HepG2 (cell line): ENCODE results near the gene TDRD9. TPM values are rescaled to one million over a fixed set of nuclear protein-coding genes. Genes with fewer than 3 reads are reported as not detected.

ENCODE experiments used
- ATF6 ChIP-seq: sonication (generic); formaldehyde crosslinking; conservative IDR thresholded peaks from 2 replicates; pipeline ENCODE4 v1.4.0; 2020; ENCODE audit warnings: missing genetic modification reagents
- CEBPG ChIP-seq: IDR thresholded peaks from 2 replicates; pipeline ENCODE4 v1.6.1; 2016
- DMAP1 ChIP-seq: IDR thresholded peaks from 2 replicates; pipeline ENCODE4 v1.6.1; 2016
- HOXA9 ChIP-seq: sonication (generic); formaldehyde crosslinking; IDR thresholded peaks from 2 replicates; pipeline ENCODE4 v1.8.1; 2022; ENCODE audit warnings: missing genetic modification reagents, mild to moderate bottlenecking, moderate library complexity, borderline replicate concordance
- KLF15 ChIP-seq: sonication (generic); formaldehyde crosslinking; IDR thresholded peaks from 2 replicates; pipeline ENCODE4 v1.8.1; 2023; ENCODE audit warnings: borderline replicate concordance, mild to moderate bottlenecking, inconsistent platforms, missing genetic modification reagents, mixed read lengths
- MTF1 ChIP-seq: sonication (generic); formaldehyde crosslinking; IDR thresholded peaks from 2 replicates; pipeline ENCODE4 v1.5.0; 2020; ENCODE audit warnings: missing genetic modification reagents
- NBN ChIP-seq: fragments of 450-650 bp; conservative IDR thresholded peaks from 2 replicates; pipeline ENCODE4 v1.6.1; 2017
- NR1H2 ChIP-seq: sonication (generic); formaldehyde crosslinking; IDR thresholded peaks from 2 replicates; pipeline ENCODE4 v1.8.1; 2022; ENCODE audit warnings: low read depth, missing genetic modification reagents, borderline replicate concordance
- PAX8 ChIP-seq: sonication (generic); formaldehyde crosslinking; IDR thresholded peaks from 2 replicates; pipeline ENCODE4 v1.8.0; 2022; ENCODE audit warnings: mild to moderate bottlenecking, missing genetic modification reagents, borderline replicate concordance
- PHF5A ChIP-seq: IDR thresholded peaks from one replicate; pipeline ENCODE4 v1.6.1; 2018; ENCODE audit warnings: low read depth, missing genetic modification reagents; ENCODE audit not compliant: unreplicated experiment
- SIX1 ChIP-seq: sonication (generic); formaldehyde crosslinking; IDR thresholded peaks from 2 replicates; pipeline ENCODE4 v1.4.0; 2020; ENCODE audit warnings: missing genetic modification reagents, borderline replicate concordance
- SMAD3 ChIP-seq: sonication (generic); formaldehyde crosslinking; IDR thresholded peaks from 2 replicates; pipeline ENCODE4 v1.4.0; 2020; ENCODE audit warnings: missing genetic modification reagents
- SMAD9 ChIP-seq: sonication (generic); formaldehyde crosslinking; IDR thresholded peaks from 2 replicates; pipeline ENCODE4 v1.5.1; 2020; ENCODE audit warnings: mild to moderate bottlenecking, missing genetic modification reagents
- SRSF1 ChIP-seq: fragments of 200-400 bp; formaldehyde crosslinking; optimal IDR thresholded peaks from 2 replicates; pipeline ENCODE3; 2017; ENCODE audit warnings: mild to moderate bottlenecking, low read depth, low read length, moderate library complexity
- TBL1XR1 ChIP-seq: fragments of 150-350 bp; IDR thresholded peaks from 2 replicates; pipeline ENCODE4 v1.6.1; 2014; ENCODE audit warnings: borderline replicate concordance, low read length; ENCODE audit not compliant: partially characterized antibody
- ZBTB3 ChIP-seq: sonication (generic); formaldehyde crosslinking; IDR thresholded peaks from 2 replicates; pipeline ENCODE4 v1.4.0; 2020; ENCODE audit warnings: low read depth, mild to moderate bottlenecking, moderate library complexity, missing genetic modification reagents, borderline replicate concordance
- ZMYM4 ChIP-seq: sonication (generic); formaldehyde crosslinking; IDR thresholded peaks from 2 replicates; pipeline ENCODE4 v1.8.1; 2023; ENCODE audit warnings: mild to moderate bottlenecking, missing genetic modification reagents
- ZNF18 ChIP-seq: sonication (generic); formaldehyde crosslinking; IDR thresholded peaks from 2 replicates; pipeline ENCODE4 v1.8.0; 2022; ENCODE audit warnings: mild to moderate bottlenecking, missing genetic modification reagents; ENCODE audit not compliant: insufficient replicate concordance
- ZNF317 ChIP-seq: sonication (generic); formaldehyde crosslinking; IDR thresholded peaks from 2 replicates; pipeline ENCODE4 v1.5.0; 2020; ENCODE audit warnings: mild to moderate bottlenecking, missing genetic modification reagents
- ZNF496 ChIP-seq: sonication (generic); formaldehyde crosslinking; IDR thresholded peaks from 2 replicates; pipeline ENCODE4 v1.8.1; 2023; ENCODE audit warnings: mild to moderate bottlenecking, moderate library complexity, missing genetic modification reagents; ENCODE audit not compliant: insufficient replicate concordance
- ZNF672 ChIP-seq: sonication (generic); formaldehyde crosslinking; IDR thresholded peaks from 2 replicates; pipeline ENCODE4 v1.8.1; 2022; ENCODE audit warnings: missing genetic modification reagents
- ZNF709 ChIP-seq: sonication (generic); formaldehyde crosslinking; IDR thresholded peaks from 2 replicates; pipeline ENCODE4 v1.5.0; 2020; ENCODE audit warnings: mild to moderate bottlenecking, missing genetic modification reagents
- ZNF879 ChIP-seq: sonication (generic); formaldehyde crosslinking; IDR thresholded peaks from 2 replicates; pipeline ENCODE4 v1.8.1; 2023; ENCODE audit warnings: missing genetic modification reagents
- ZNF891 ChIP-seq: sonication (generic); formaldehyde crosslinking; IDR thresholded peaks from 2 replicates; pipeline ENCODE4 v1.5.0; 2020; ENCODE audit warnings: mild to moderate bottlenecking, missing genetic modification reagents
- polyA plus RNA-seq, 8 experiments: library from polyadenylated mRNA; depleted of rRNA in 3 of 8; stranded (reverse) in 7 of 8; unstranded in 1 of 8; fragments of >200 nt; fragmentation: Illumina TruSeq in 4 of 8; extraction: Trizol in 4 of 8; gene quantifications; 2 replicates each; pipeline versions ENCODE4 v1.2.1 to v1.2.3, GENCODE V29; 2011 to 2016; ENCODE audit warnings: low read depth in 4 of 8, missing spikeins in 1 of 8, mixed read lengths in 1 of 8; ENCODE audit not compliant: insufficient read depth in 1 of 8
- total RNA-seq, 5 experiments: library from RNA; depleted of rRNA; stranded (reverse); fragments of >200 nt; fragmentation: Illumina TruSeq; extraction: Trizol; gene quantifications; 2 replicates each; pipeline ENCODE4 v1.2.3, GENCODE V29; 2016; ENCODE audit warnings: low read depth in 1 of 5
- TF ChIP-seq, protein P1 (sequence below): IDR thresholded peaks from 2 replicates; pipeline ENCODE4 v1.6.1; 2018; ENCODE audit warnings: missing genetic modification reagents, mild to moderate bottlenecking, missing compliant biosample characterization
- TF ChIP-seq, protein P2 (sequence below): sonication (generic); formaldehyde crosslinking; IDR thresholded peaks from 2 replicates; pipeline ENCODE4 v1.4.0; 2020; ENCODE audit warnings: mild to moderate bottlenecking, missing genetic modification reagents

Gene TDRD9
- total and polyA plus RNA-seq, 2 of the 13 experiments (the other 11 are each of a cell fraction or from before 2014, with no cell fraction given), result not detected

DNA sequence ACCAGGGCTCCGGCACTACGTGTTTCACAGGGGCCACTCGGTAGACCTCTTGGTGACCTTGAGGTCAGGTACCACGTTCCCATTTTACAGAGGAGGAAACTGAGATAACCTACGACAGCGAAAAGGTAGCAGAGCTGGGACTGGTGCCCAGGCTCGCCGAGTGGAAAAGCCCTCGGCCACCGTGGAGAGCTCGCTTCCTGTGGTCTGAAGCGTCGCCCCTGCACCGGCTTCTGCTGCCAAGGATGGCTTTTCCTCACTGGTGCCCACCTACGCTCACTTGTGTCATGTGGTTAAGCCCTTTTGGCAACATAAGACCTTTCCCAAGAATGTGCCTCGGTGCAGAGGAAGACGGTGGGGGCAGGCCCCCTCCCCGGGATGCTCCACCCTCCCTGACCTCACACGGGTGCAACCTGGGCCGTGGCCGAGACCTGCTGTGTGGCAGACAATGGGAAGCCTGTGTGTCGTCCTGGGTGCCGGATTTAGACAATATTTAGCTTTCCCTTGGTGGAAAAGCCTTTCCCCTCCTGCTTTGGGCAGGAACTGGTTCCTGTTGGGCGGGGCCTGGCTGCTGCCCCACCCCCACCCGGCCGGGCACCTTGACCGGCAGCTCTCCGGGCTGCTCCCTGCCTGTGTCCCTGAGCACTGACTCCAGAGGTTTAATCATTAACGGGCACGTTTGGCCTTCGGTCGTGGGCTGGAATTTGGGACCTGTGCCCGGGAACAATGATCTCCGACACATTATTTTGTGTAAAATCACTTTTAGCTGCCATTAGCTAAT, 48.5 kb upstream of the TDRD9 start (continued):
- TF ChIP-seq ZMYM4 (peak; percentile 69; the same call in 1 of the 2 replicates), SIX1 (CRISPR knock-in tag) (peak; percentile 56; the same call in 1 of the 2 replicates), ZNF672 (CRISPR knock-in tag) (no peak), DMAP1 (CRISPR knock-in tag) (peak; percentile 93), CEBPG (CRISPR knock-in tag) (peak; percentile 70), ZBTB3 (CRISPR knock-in tag) (no peak; the same call in 1 of the 2 replicates), PAX8 (no peak; the same call in 1 of the 2 replicates), ATF6 (CRISPR knock-in tag) (no peak; the same call in 1 of the 2 replicates), SMAD9 (CRISPR knock-in tag) (no peak), ZNF891 (CRISPR knock-in tag) (peak; percentile 65; the same call in 1 of the 2 replicates), ZNF709 (CRISPR knock-in tag) (no peak), ZNF317 (0 out of 2 replicates have a peak, but pooled peaks have one; percentile 36), PHF5A (CRISPR knock-in tag) (peak; percentile 75), NR1H2 (CRISPR knock-in tag) (no peak), MTF1 (CRISPR knock-in tag) (no peak), HOXA9 (CRISPR knock-in tag) (no peak), TBL1XR1 (peak; percentile 39), ZNF879 (0 out of 2 replicates have a peak, but pooled peaks have one; percentile 20), ZNF18 (CRISPR knock-in tag) (no peak), SMAD3 (CRISPR knock-in tag) (peak; percentile 77), KLF15 (CRISPR knock-in tag) (no peak), SRSF1 (peak; percentile 98), NBN (no peak), ZNF496 (CRISPR knock-in tag) (no peak)
- TF ChIP-seq, protein P1, sequence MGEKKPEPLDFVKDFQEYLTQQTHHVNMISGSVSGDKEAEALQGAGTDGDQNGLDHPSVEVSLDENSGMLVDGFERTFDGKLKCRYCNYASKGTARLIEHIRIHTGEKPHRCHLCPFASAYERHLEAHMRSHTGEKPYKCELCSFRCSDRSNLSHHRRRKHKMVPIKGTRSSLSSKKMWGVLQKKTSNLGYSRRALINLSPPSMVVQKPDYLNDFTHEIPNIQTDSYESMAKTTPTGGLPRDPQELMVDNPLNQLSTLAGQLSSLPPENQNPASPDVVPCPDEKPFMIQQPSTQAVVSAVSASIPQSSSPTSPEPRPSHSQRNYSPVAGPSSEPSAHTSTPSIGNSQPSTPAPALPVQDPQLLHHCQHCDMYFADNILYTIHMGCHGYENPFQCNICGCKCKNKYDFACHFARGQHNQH (CRISPR knock-in tag), result peak; percentile 96; the same call in 1 of the 2 replicates
- TF ChIP-seq, protein P2, sequence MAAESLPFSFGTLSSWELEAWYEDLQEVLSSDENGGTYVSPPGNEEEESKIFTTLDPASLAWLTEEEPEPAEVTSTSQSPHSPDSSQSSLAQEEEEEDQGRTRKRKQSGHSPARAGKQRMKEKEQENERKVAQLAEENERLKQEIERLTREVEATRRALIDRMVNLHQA (CRISPR knock-in tag), result no peak
